GM18520 (cell line): ENCODE measurements around the gene CPA4.

Source experiments
- ATAC-seq: cut with Tn5 transposase; IDR thresholded peaks from one replicate; pipeline ENCODE4 v1.9.1; 2021; ENCODE audit not compliant: unreplicated experiment

CPA4 gene

DNA sequence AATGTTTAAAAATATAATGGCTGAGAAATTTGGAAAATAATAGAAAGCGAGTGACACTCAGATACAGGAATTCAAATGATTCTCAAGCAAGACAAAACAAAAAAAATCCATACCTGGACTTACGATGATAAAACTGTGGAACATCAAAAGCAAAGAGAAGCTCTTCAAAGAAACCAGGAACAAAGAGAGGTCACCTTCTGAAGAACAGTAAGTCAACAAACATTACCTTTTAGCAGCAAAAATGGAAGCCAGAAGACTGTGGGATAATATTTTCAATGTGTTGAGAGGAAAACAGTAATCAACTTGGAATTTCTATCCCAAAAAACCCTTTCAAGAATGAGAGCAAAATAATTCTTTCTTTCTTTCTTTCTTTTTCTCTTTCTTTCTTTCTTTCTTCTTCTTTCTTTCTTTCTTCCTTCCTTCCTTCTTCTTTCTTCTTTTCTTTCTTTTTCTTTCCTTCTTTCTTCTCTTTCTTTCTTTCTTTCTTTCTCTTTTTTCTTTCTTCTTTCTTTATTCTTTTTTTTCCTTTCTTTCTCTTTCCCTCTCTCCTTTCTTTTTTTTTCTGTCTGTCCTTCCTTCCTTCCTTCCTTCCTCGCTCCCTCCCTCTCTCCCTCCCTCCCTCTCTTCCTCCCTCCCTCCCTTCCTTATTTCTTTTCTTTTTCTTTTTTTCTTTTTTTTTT lies 49.9 kb downstream of the CPA4 start:
- no peak for ATAC-seq

DNA sequence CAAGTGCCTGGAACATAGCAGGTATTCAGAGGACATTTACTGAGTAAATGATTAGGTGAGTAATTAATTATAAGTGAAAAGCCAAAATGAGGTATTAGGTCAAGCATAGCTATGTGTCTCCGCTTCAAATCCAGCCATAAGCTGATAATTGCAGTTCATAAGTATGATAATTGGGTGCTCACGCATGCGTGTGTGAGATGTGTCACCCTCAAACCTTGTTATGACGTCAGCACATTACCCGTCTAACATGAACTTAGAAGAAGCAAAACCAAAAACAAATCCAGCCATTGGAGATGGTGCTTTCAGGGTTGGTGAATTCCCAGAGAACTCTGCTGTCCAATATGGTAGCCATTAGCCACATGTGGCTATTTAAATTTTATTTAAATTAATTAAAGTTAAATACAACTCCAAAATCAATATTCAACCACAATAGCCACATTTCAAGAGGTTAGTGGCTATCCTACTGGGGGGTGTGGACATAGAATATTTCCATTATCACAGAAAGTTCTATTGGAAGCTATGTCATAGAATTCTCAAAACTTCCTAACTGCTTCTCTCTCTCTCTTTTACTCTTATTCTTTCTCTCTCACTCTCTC lies 51.4 kb downstream of the CPA4 start, which contains the start of gene CPA5:
Gene CPA5, plus strand, starts transcription at position 546 of the 596 bp plus-strand sequence. CDS start 1,670 bp downstream, outside the sequence.
- no peak for ATAC-seq

DNA sequence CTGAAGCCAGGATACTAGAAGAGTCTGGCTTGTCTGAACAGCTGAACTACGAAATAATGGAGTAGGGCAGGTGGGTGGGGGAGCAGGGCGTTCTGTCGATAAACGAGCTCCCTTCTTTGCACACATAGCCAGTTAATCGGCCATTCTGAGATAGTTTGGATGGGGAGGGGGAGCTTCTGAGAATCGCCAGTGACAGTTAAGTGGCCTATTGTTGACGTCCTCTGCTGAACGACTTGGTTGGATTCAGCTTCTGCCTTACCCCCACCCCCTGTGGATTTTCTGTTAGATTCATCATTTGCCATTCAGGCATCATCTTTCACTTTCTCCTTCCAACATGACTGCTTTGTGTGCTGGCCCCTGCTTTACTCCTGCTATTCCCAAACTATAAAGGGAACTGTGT lies 52.2 kb downstream of the CPA4 start:
- no peak for ATAC-seq

DNA sequence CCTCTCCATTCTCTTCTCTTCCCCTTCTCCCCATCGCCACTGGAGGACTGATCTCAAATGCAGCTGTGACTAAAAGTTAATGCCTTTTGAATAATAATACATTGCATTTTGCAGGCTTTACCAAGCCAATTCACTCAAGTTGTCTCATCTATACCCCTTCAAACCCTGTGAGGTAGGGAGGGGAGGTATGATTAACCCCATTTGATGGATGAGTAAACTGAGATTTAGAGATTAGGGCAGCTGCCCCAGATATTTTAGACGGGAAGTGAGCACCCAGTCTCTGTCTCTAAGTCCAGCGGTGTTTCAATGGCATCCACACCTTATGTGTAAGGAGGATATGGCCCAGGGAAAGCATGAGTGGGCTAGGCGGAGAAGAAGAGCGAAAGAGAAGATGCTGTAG lies 52.8 kb downstream of the CPA4 start:
- ATAC-seq, result no peak

DNA sequence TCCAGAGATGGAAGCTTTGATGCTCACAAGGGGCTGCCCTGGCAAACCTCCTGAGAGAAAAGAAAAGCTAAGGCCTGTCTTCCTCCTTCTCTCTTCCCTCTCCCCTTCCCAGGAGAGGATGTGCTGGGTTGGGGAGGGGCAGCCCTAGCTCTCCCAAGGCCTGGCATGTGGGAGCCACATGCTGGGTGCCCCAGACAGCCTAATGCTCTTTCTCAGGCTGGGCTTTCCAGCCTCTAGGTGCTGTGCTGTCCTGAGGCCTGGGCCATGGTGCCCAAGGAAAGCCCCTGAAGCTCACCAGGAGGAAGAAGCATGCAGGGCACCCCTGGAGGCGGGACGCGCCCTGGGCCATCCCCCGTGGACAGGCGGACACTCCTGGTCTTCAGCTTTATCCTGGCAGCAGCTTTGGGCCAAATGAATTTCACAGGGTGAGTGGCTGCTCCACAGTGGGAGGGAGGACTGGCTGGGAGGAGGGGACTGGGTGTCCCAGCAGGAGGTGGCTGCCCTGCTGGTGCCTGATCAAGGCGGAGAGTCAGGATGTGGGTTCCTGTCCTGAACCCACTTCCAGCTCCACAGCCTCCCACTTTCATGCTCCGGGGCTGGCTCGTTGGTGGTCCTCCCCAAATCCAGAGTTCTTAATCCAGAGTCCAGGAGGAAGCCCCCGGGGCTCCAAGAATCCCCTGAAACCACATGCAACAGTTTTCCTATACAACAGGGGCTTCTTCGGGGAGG lies 53.4 kb downstream of the CPA4 start:
- no peak for ATAC-seq

DNA sequence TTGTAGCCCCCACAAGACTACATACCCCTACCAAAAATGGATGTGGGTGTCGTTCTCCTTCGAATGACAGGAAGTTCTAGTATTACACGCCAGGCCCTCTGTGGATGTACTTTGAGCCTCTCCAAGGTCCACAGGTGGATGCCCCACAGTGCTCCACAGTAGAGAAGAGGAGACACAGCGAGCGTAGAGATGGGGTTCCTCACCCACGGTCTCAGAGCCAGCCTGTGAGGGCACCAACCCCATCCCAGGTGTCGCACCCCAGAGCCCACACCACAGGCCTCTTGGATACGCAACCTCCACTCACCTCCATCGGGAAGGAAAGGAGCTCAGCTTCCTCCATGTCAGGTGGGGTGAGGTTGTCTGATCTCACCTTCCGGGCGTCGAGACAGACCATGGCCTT lies 54.0 kb downstream of the CPA4 start:
- ATAC-seq, result no peak

DNA sequence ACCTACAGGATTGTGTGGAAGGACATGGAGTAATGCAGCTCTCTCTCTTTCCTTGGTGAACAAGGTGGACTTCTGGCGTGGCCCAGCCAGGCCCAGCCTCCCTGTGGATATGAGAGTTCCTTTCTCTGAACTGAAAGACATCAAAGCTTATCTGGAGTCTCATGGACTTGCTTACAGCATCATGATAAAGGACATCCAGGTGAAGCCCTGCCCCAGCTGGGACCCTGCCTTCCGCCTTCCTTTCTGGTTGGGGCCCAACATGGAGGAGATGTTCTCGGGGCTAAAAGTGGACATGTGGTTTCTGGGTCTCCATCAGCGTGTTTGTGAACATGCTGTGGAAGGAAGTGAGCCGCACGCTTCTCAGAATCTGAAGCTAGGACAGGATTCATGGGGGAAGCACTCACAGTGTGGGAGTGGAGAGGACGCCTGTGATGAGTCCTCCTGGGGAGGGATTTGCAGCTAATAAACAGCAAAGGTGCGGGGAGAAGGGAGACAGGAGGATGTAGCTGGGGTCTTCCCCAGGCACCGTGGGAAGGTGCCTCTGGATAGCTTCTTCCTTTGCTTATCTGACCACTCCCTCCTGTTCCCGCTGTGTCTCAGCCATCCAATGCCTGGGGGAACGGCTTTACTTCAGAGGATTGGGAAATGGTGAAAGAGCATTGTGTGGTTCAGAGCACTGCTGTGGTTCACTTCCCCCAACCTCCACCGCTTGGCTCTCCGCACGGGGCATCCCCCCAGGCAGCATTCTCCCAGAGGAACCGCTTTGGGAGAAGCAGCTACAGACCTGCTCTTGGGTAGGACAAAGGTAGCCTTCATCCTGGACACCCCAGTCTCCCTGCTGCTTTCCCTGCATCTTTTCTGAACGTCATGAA lies 57.2 kb downstream of the CPA4 start:
- no peak for ATAC-seq

DNA sequence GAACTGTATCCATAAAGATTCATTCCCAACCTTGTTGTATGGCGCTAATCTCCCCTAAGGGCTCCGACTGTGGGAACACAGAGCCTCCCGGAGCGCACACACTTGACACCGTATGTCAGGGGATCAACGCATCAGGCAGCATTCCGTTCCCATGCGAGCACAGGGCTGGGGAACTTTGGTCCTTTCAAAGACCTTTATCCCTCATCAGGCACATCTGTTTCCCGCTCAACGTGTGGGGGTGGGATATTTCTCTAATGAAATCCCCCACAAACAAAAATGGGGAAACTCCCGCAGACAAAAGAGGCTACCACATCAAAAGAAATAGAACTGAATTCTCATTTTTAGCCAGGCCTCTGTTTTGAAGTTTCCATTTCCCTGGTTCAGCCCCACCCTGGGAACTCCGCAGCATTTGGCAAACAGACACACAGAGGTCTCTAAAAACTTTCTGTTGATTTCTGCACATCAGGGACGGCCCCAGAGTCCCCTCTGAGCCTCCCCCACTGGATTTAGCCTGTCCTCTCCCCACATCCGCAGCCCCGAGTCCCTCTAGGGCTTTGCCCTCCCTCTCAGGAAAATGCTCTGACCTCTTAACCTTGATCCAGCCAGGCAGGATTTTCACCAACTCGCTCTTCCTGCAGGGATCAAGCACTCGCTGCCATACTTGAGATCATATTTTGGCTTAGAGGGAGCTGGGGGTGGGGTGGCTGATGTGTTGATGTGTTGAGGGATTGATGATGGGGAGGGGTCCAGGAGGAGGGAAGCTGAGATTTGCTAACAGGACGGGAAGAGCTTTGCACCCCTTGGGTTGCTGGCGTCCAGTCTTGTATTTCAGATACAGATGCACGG lies 58.2 kb downstream of the CPA4 start:
- no peak for ATAC-seq

DNA sequence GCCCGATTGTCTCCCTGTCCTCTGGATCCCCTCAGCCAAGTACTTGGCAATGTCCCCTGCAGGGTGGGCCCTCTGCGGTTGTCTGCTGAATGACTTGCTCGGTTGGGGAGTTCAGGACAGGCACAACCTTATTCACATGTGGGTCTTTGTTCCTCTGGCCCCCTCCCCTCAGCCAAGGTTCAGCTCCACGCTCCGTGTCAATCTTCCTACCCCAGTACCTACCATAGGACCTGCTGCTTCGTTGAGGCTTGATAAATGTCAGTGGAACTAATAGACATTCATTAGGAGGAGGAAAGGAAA lies 58.8 kb downstream of the CPA4 start:
- ATAC-seq, result no peak

DNA sequence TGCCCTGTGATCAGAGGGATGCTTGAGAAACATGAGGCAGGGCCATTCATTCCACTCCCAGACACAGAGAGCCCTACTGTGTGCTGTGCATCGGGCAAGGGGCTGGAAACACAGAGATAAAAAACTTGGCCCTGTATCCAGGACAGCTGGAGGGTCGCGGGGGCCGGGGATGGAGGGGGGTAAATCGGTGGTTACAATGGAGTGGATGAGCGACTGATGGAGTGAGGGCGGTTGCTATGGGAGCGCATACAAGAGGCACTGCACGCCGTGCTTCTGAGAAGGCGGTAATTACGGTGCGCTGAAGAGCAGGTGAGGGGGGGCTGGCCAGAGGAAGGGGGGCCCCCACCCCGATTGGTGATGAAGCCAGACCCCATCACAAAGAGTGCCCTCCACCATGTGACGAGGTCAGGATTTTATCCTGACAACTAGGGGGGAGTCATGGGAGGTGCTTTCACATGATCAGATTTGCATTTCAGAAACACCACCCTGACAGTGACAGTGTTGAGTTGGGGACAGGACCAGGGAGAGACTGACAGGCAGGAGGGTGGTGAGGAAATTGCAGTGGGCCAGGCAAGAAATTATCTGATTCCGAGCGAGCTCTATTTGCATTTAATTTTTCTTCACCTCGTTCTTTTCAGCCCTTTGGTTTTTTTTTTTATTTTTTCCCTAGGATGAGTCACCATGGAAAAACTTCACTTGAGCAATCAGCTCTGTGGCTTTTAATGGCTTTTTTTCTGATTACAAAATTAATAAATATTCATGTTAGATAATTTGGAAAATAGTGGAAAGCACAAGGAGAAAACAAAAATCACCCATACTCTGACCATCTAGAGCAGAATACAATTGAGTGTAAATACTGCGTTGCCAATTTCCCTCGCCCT lies 59.5 kb downstream of the CPA4 start:
- no peak for ATAC-seq

DNA sequence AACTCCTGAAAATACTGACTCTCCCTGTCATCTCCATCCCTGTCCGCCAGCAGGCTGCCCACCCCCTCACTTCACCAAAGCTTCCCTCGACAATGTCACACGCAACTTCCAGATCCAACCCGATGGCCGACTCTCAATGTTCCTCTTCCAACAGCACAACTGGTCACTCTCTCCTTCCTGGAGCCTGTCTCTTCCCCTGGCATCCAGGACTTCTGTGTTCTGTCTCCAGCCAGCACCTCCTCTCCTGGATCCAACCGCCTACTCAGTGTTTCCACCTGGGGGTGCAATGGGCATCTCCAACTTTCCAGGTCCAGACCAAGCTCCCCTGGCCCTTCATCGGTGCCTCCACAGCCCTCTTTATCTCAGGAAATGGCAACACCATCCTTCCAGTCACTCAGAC lies 60.2 kb downstream of the CPA4 start:
- ATAC-seq, result no peak

DNA sequence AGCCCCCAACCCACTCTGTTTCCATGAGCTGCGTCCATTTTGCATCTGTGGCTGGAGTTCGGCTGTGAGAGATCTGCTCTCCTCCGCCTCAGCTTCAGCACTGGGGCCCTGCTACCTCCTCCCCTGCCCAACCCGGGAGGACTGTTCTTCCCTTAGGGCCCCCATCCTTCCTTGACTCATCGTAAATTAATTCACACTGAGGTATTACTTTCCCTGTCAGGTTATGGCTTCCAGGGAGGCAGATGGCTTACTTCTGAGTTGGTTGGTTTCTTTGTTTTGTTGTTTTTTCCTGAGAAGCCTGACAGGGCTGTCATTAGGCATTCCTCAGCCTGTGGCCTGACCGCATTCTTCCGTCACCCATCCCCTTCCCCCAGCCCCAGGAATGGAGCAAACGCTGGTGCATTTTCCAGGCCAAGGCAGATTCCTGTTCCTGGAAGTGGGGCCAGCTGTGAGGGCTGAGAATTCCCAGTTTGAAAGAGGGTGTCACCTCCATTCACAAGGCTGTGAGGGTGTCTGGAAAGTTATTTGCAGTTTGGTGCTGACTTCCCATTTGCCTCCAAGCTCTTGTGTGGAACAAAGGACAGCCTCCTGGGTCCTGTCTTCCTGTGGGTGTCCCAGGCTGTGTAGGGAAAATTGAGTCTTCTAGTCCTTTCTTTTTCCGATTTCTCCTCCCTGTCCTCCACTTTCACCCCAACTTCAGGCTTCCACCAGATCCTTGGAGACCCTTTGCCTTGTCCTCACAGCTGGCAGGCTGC lies 63.3 kb downstream of the CPA4 start:
- no peak for ATAC-seq

DNA sequence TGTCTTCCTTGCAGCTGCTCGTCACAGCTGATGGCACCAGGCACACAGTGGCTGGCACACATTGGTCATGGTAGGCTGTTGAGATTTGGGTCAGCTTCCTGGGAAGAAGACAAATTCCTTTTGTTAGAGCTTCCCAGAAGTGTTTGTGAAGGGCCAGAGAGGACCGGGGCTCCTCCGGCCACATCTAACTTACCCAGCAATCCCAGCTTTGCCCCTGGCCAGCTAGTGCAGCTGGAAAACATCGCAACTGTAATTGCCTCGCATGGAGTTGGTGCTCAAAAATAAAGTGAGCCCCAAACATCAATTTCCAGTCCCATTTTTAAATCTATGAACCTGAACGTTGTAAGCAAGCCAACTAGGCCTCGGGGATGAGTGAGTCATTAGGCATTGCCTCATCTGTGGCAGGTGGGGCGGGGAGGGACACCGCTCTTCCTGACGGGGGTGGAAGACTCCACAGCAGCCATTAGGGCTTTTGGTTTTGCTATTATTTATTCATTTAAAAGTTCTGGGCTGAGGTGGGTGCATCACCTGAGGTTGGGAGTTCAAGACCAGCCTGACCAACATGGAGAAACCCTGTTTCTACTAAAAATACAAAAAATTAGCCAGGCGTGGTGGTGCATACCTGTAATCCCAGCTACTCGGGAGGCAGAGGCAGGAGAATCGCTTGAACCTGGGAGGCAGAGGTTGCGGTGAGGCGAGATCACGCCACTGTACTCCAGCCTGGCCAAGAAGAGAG lies 64.1 kb downstream of the CPA4 start:
- ATAC-seq, result no peak

DNA sequence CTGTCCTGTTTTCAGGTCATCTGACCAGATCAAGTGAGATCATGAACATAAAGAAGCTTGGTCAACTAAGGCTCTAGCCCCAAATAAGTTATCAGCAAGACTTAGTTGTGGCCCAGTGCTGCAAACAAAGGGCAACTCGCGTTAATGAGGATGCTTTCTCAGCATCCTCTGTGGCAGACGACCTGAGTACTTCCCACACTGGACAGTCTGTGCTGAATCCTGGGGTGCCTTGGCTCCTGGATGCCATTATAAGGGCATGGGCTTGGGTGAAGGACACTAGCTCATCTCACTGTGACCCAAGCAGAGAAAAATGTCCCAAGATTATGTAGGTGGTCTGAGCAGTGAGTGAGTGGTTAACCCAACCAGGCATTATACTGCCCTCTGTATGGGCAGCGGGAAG lies 65.5 kb downstream of the CPA4 start:
- no peak for ATAC-seq

DNA sequence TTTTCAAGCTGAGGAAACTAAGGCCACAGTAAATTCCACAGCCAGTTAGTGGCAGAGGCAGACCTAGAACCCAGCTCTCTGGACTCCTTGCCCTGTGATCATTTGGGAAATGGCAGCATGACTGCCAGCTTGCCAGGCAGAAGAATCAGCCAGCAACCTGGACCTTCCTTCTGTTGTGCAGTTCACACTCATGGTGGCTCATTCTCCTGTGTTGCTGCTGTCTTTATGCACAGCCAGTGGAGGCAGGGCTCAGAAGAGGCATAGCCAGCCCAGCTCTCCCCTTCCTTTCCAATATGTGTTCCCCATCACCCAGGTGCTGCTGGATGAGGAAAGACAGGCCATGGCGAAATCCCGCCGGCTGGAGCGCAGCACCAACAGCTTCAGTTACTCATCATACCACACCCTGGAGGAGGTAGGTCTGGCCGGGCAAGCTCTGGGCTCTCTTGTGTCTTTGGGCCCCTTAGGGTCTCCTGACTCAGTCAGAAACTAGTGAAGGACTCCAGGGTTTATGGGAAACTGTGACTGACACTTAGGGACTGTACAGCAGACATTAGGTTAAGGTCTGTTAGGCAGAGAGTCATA lies 66.4 kb downstream of the CPA4 start:
- ATAC-seq, result no peak

DNA sequence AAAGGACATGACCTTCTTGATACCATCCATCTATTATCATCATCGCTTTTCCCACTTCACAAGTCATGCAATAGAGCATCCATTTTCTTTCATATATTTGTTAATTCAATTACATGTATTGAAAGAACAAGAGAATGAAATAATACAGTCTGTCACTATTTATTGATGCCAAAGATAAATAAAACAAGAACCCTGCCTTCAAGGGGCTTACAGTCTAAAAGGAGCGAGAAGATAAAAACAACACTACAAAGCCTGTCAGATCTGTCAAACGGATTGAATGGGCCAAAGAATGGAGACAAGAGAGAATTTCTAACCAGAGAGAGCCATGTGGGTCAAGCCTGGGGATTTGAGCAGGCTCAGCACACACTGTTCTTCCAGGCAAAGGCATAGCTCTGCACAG lies 67.6 kb downstream of the CPA4 start:
- ATAC-seq, result no peak

DNA sequence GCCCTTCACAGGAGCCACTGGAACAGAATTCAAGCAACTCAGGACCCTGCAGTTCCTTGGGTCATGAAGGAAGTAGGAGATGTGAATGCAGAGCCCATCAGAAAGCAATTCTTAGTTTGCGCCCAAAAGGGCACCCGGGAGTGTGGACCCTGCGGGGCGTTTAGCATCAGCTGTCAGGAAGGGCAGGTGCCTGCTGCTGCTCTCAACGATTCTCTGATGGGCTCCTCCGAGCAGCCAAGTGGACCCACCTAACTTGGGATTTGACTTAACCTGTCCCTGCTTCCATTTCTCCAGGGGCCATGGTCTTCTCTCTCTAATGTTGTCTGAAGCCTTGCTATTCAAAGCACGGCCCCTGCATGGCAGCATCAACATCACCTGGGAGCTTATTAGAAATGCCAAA lies 68.7 kb downstream of the CPA4 start:
- ATAC-seq, result no peak

DNA sequence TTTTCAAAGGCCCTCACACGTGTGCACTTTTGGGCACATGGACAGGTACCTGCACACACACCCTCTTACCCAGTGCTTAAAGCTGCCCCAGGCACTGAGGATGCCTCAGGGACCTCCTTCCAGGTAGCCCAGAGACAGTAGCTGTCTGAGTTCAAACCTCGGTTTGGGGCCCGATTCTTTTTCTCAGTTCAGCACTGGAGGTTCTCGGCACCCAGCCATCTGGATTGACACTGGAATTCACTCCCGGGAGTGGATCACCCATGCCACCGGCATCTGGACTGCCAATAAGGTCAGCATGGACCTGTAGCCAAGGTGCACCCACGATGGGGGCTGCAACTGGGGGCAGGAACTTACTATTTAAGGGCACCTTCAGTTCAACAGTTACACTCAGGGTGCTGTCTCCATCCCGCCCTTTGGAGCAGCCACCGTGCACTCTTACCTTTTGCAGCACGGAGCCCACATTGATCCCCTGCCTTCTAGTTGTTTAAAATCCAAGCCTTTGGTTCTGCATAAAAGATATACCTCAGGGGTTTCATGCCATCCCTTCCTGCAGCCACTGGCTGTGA lies 69.4 kb downstream of the CPA4 start:
- ATAC-seq, result no peak
